Activated CD4-positive, alpha-beta T cell treated with anti-CD3 and anti-CD28 coated beads, Interleukin-2, amount 10 ng/mL, durations not matched to agents 7 days and 5 days (primary cell): ENCODE results near the gene KCNIP3. TPM values are rescaled to one million over a fixed set of nuclear protein-coding genes. Genes with fewer than 3 reads are reported as not detected.

Experiments
- CTCF ChIA-PET: fragments of 350-600 bp; sonication (Branson Sonifier 250); formaldehyde crosslinking; loops from one replicate; lab custom pipeline; 2021; ENCODE audit warnings: antibody characterized with exemption; lab: Charles Lee
- POLR2A ChIA-PET: fragments of 350-600 bp; sonication (Branson Sonifier 250); formaldehyde crosslinking; loops from one replicate; lab custom pipeline; 2021; ENCODE audit warnings: antibody characterized with exemption; lab: Charles Lee
- DNase-seq: peaks from one replicate; pipeline ENCODE4 v3.0.0-alpha.2; 2020
- H3K27ac Mint-ChIP-seq: one replicate; pipeline ENCODE4 v1.8.0; 2021; ENCODE audit warnings: mild to moderate bottlenecking, moderate library complexity, mixed read lengths
- H3K27me3 Mint-ChIP-seq: one replicate; pipeline ENCODE4 v1.8.0; 2021; ENCODE audit warnings: mixed read lengths
- H3K36me3 Mint-ChIP-seq: one replicate; pipeline ENCODE4 v1.8.0; 2021; ENCODE audit warnings: low read depth, mixed read lengths
- H3K4me1 Mint-ChIP-seq: one replicate; pipeline ENCODE4 v1.8.0; 2021; ENCODE audit warnings: mixed read lengths
- H3K4me3 Mint-ChIP-seq: one replicate; pipeline ENCODE4 v1.8.0; 2021; ENCODE audit warnings: mild to moderate bottlenecking, moderate library complexity, mixed read lengths
- H3K9me3 Mint-ChIP-seq: one replicate; pipeline ENCODE4 v1.8.0; 2021; ENCODE audit warnings: mixed read lengths
- total RNA-seq, 2 experiments: library from RNA; stranded (reverse); gene quantifications; one replicate each; pipeline ENCODE4 v1.2.3, GENCODE V29; 2021

KCNIP3 gene
- total RNA-seq, 2 experiments from 2014 or later, result not detected

DNA sequence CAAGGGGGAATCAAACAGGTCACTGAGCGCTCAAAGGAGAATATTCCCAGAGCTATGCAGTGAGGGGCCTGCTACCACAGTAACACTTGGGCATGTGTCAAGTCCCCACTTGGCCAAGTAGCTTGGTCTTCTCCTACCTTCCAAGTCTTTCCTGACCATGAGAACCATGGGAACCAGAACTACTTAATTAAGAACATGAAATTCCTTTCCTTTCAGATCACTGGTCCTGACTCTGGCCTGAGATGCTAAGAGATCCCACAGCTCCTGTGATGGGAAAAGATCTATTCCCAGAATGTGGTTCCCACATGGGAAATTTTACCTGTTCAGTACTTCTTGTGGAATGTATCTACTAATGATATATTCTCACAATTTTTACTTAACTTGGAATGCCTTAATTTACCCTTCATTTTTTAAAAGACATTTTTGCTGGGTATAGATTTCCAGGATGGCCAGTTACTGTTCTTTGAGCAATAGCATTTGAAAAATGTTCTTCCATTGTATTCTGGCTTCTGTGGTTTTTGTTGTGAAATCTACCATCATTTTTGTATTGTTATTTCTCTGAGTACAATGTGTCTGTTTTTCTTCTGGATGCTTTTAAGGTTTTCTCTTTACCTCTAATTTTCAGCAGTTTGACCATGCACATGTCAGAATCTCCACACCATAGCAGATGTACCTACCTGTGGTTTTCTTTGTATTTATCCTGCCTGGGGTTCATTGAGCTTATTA, 37.9 kb downstream of the KCNIP3 start:
- Mint-ChIP-seq H3K4me1 (no peaks in the 10 kb centered on the region), H3K36me3 (no peaks in the 10 kb centered on the region), H3K9me3 (no peaks in the 10 kb centered on the region), H3K4me3 (no peak overlapping the region), H3K27ac (no peak overlapping the region), H3K27me3 (peaks cover 7% of the 10 kb centered on the region)
- DNase-seq, result no peak
- ChIA-PET POLR2A (no interaction called here), CTCF (interaction anchor here (1.1 kb wide), 1 partner anchor 10 kb away, joined by 4 read pairs; no protein-coding TSS in a partner anchor)

DNA sequence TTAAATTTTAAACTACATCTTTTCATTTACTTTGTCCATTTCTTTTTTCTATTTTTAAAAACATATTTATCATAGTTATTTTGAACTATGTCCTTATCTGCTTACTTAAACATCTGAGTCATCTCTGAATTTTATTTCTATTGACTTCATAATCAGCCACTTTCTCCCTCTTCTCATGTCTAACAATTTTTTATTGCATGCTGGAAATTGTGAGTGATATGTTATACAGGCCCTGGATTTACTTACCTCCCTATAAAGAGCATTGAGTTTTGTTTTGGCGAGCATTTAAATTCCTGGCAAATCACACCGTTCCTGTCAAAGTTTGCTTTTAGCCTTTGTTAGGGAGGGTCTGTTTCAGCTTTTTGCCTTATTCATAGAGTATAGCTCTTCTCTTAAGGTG, 39.3 kb downstream of the KCNIP3 start:
- Mint-ChIP-seq H3K27ac (no peak overlapping the region), H3K4me1 (no peaks in the 10 kb centered on the region), H3K9me3 (no peaks in the 10 kb centered on the region), H3K27me3 (peaks cover 7% of the 10 kb centered on the region), H3K36me3 (no peaks in the 10 kb centered on the region), H3K4me3 (no peak overlapping the region)
- DNase-seq, result no peak
- ChIA-PET POLR2A (no interaction called here), CTCF (no interaction called here)

DNA sequence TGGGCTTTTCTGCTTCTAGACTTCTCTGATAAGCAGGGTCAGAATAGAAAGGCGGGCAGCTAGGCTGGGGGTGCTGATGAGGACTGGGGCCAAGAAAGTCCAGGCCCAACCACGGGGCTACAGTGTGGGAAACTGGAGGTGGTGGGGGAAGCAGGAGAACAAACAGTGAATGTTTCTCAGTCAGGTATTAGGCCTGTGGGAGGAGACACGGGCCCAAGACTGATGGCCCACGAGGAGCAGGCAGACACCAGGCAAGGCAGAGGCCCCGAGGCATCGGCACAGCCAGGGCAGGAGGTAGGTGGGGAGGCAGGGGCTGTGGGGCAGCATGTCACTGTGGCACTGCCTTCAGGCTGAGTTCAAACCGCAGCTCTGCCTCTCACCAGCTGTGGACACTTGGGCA, 40.7 kb downstream of the KCNIP3 start:
- ChIA-PET CTCF (interaction anchor here (0.6 kb wide), 1 partner anchor 56 kb away, joined by 3 read pairs; no protein-coding TSS in a partner anchor), POLR2A (no interaction called here)
- no peaks in the 10 kb centered on the region for H3K36me3 Mint-ChIP-seq
- no peak overlapping the region for H3K27ac Mint-ChIP-seq
- no peaks in the 10 kb centered on the region for H3K9me3 Mint-ChIP-seq
- peaks cover 13% of the 10 kb centered on the region for H3K27me3 Mint-ChIP-seq
- DNase-seq, result no peak
- no peak overlapping the region for H3K4me3 Mint-ChIP-seq
- no peaks in the 10 kb centered on the region for H3K4me1 Mint-ChIP-seq

GRCh38 chr2:95342556-95343320, 45.6 kb downstream of the KCNIP3 start:
- Mint-ChIP-seq H3K36me3 (no peaks in the 10 kb centered on the region), H3K27me3 (peaks cover 32% of the 10 kb centered on the region), H3K9me3 (no peaks in the 10 kb centered on the region), H3K4me3 (no peak overlapping the region), H3K4me1 (peaks cover 7% of the 10 kb centered on the region), H3K27ac (no peak overlapping the region)
- ChIA-PET CTCF (no interaction called here), POLR2A (no interaction called here)
- DNase-seq, result no peak

DNA sequence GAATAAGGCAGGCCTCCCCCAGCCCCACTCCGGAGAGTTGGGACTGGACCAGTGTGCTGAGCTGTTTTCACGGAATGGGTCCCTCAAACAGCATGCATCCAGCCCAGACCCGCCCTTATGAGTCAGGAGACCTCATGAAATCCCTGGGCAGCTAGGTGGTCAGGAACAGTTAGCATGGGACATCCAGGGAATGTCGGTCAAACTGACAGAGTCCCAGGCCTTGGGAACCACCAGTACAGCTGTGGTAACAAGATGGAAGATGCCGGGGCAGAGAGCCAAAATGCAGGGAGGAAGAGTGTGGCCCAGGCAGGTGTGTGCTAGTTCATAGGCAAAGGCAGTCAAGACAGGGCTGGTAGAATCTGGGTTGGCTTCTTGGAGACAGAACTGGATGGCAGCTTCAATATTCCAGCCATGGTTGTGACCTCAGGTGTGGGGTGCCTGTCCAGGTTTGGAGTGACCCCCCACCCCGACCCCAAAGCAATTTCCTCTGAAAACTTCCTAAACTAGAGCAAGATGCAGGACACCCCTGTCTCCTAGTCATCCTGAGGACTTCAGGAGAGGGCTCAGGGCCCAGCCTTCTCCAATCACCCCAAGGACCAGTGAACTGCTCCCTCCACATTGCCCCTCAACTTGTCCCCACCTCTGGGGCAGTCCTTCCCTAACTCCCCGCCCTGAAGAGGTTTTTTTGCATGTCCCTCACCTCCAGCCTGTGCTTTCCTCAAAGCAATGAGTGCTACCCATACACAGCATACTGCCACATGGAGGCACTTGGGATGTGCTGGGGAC, 46.5 kb downstream of the KCNIP3 start:
- ChIA-PET CTCF (no interaction called here), POLR2A (no interaction called here)
- no peak overlapping the region for H3K4me3 Mint-ChIP-seq
- no peaks in the 10 kb centered on the region for H3K9me3 Mint-ChIP-seq
- peaks cover 41% of the 10 kb centered on the region for H3K27me3 Mint-ChIP-seq
- H3K36me3 Mint-ChIP-seq, result no peaks in the 10 kb centered on the region
- no peak overlapping the region for H3K27ac Mint-ChIP-seq
- DNase-seq, result no peak
- peaks cover 7% of the 10 kb centered on the region for H3K4me1 Mint-ChIP-seq

- Mint-ChIP-seq H3K27ac (no peak overlapping the region), H3K4me1 (peaks cover 7% of the 10 kb centered on the region), H3K4me3 (no peak overlapping the region), H3K27me3 (peaks cover 42% of the 10 kb centered on the region), H3K36me3 (no peaks in the 10 kb centered on the region), H3K9me3 (no peaks in the 10 kb centered on the region)
- no peak for DNase-seq
- ChIA-PET POLR2A (no interaction called here), CTCF (interaction anchor here (1.6 kb wide), 1 partner anchor 17 kb away, joined by 4 read pairs; no protein-coding TSS in a partner anchor)
These were observed 47.1 kb downstream of the KCNIP3 start for GRCh38 chr2:95344215-95344583.

- Mint-ChIP-seq H3K4me3 (no peak overlapping the region), H3K27me3 (peaks cover 43% of the 10 kb centered on the region), H3K9me3 (no peaks in the 10 kb centered on the region), H3K4me1 (peaks cover 7% of the 10 kb centered on the region), H3K36me3 (no peaks in the 10 kb centered on the region), H3K27ac (no peak overlapping the region)
- DNase-seq, result no peak
- ChIA-PET CTCF (interaction anchor here (0.7 to 1.6 kb wide), 2 partner anchors 10 to 17 kb away, joined by 4 read pairs; no protein-coding TSS in a partner anchor), POLR2A (no interaction called here)
These were observed 47.5 kb downstream of the KCNIP3 start for GRCh38 chr2:95344656-95345055.

DNA sequence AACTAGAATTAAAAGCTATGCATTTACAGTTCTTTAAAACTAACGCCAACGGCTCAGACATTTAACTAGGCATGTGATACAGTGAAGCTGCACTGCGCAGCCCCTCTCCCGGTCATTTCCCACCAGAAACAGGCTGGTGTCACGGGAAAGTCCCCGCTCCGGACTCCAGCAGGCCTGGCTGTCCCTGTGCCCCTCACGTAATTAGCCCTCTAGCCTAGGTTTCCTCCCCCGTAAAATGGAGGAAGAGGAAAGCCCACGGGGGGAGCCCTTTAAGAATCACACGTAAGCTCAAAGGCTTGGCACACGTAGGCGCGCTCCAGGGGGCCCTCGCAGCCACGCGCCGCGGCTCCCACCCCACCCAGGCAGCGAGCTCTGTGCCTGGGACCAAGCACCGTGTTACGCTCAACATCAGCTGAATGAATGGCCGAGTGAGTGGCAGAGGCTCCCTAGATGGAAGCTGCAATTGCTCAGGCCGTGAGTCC, 48.0 kb downstream of the KCNIP3 start:
- peaks cover 7% of the 10 kb centered on the region for H3K4me1 Mint-ChIP-seq
- H3K9me3 Mint-ChIP-seq, result no peaks in the 10 kb centered on the region
- H3K36me3 Mint-ChIP-seq, result no peaks in the 10 kb centered on the region
- H3K27ac Mint-ChIP-seq, result no peak overlapping the region
- peaks cover 43% of the 10 kb centered on the region for H3K27me3 Mint-ChIP-seq
- ChIA-PET POLR2A (no interaction called here), CTCF (interaction anchor here (0.7 to 1.6 kb wide), 5 partner anchors 10 to 28 kb away, joined by 3 to 4 read pairs (median 4); no protein-coding TSS in a partner anchor)
- H3K4me3 Mint-ChIP-seq, result no peak overlapping the region
- no peak for DNase-seq

- CTCF ChIA-PET, result interaction anchor here (0.7 to 1.6 kb wide), 6 partner anchors 9 to 28 kb away, joined by 3 to 4 read pairs (median 4); no protein-coding TSS in a partner anchor
- DNase-seq, result peak; percentile 58
- peak overlapping the region; percentile 61 for H3K4me3 Mint-ChIP-seq
- H3K4me1 Mint-ChIP-seq, result peaks cover 7% of the 10 kb centered on the region
- no peak overlapping the region for H3K27ac Mint-ChIP-seq
- no peaks in the 10 kb centered on the region for H3K9me3 Mint-ChIP-seq
- POLR2A ChIA-PET, result no interaction called here
- H3K36me3 Mint-ChIP-seq, result no peaks in the 10 kb centered on the region
- peaks cover 43% of the 10 kb centered on the region for H3K27me3 Mint-ChIP-seq
These were observed 48.5 kb downstream of the KCNIP3 start for GRCh38 chr2:95345563-95346230.

GRCh38 chr2:95346231-95346737, 49.1 kb downstream of the KCNIP3 start:
- Mint-ChIP-seq H3K4me1 (peaks cover 7% of the 10 kb centered on the region), H3K36me3 (no peaks in the 10 kb centered on the region), H3K27ac (no peak overlapping the region), H3K4me3 (no peak overlapping the region), H3K27me3 (peaks cover 43% of the 10 kb centered on the region), H3K9me3 (no peaks in the 10 kb centered on the region)
- ChIA-PET CTCF (interaction anchor here (0.8 to 1.0 kb wide), 2 partner anchors 22 to 27 kb away, joined by 3 read pairs; no protein-coding TSS in a partner anchor), POLR2A (no interaction called here)
- no peak for DNase-seq

- Mint-ChIP-seq H3K9me3 (no peaks in the 10 kb centered on the region), H3K27ac (no peak overlapping the region), H3K36me3 (no peaks in the 10 kb centered on the region), H3K4me1 (peaks cover 7% of the 10 kb centered on the region), H3K4me3 (no peak overlapping the region), H3K27me3 (peaks cover 41% of the 10 kb centered on the region)
- ChIA-PET POLR2A (no interaction called here), CTCF (interaction anchor here (0.5 to 1.3 kb wide), 2 partner anchors 56 to 103 kb away, joined by 3 to 4 read pairs; partner anchors contain the start of gene FAHD2A)
- no peak for DNase-seq
These were observed 49.9 kb downstream of the KCNIP3 start for GRCh38 chr2:95346738-95347671.
